ENCODE measurements around the gene NTRK3. TPM values are rescaled to one million over a fixed set of nuclear protein-coding genes. Genes with fewer than 3 reads are reported as not detected.
"Not testable (repeated sequence)": the region's sequence is repeated elsewhere in the genome, so short reads cannot be mapped to it uniquely, and the experiment has no call there.

The NTRK3 gene
- total RNA-seq, 1 donor from 2014 or later, result 6.4 TPM

DNA sequence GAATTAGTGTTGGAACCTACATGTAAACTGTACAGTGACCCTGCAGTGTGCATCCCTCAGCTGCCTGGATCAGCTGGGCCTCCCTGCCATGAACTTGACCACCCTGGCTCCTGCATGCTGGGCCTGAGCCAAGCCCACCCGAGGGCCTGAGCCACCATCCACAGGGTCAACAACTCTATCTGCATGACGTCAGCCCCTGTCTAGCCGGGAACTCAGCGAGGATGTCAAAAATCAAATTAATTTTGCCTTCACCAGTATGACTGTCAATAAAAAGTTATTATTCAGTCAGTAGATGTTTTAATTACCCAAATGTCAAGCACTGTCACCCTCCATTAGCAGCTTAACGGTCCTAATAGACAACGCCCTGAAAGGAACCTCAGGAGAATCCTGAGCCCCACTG is 181.4 kb downstream of the NTRK3 start:
- DNase-seq (ENCODE audit: low spot score), result no peak
- Mint-ChIP-seq H3K4me3 (ENCODE audit: unreplicated experiment) (no peak overlapping the region), H3K27ac (ENCODE audit: unreplicated experiment) (no peak overlapping the region), H3K4me1 (ENCODE audit: unreplicated experiment) (peaks cover 12% of the 10 kb centered on the region), H3K36me3 (ENCODE audit: low read depth, unreplicated experiment) (no peaks in the 10 kb centered on the region), H3K9me3 (ENCODE audit: unreplicated experiment) (no peaks in the 10 kb centered on the region), H3K27me3 (ENCODE audit: unreplicated experiment) (peaks cover 7% of the 10 kb centered on the region)
- TF ChIP-seq, protein P1, sequence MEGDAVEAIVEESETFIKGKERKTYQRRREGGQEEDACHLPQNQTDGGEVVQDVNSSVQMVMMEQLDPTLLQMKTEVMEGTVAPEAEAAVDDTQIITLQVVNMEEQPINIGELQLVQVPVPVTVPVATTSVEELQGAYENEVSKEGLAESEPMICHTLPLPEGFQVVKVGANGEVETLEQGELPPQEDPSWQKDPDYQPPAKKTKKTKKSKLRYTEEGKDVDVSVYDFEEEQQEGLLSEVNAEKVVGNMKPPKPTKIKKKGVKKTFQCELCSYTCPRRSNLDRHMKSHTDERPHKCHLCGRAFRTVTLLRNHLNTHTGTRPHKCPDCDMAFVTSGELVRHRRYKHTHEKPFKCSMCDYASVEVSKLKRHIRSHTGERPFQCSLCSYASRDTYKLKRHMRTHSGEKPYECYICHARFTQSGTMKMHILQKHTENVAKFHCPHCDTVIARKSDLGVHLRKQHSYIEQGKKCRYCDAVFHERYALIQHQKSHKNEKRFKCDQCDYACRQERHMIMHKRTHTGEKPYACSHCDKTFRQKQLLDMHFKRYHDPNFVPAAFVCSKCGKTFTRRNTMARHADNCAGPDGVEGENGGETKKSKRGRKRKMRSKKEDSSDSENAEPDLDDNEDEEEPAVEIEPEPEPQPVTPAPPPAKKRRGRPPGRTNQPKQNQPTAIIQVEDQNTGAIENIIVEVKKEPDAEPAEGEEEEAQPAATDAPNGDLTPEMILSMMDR (IDR thresholded peaks at IDR 0.05; ENCODE audit: unreplicated experiment), result no peak

DNA sequence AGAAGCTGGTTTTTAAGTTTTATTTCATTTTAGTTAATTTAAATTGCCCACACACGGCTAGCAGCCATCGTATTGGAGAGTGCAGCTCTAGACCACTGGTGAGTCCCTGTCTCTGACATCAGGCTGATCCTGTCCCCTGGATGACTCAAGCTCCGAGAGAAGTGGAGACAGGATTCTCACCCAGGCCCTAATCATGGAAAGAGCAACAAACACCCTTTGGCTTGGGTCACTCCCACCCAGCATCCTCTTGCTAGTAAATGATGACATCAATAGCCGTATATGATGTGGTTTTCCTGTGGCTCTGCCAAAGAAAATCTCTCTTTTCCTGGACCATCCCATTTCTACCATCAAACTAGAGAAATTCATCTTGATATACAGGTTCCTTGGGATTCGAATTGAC is 182.2 kb downstream of the NTRK3 start:
- TF ChIP-seq, protein P1 (IDR thresholded peaks at IDR 0.05; ENCODE audit: unreplicated experiment), result no peak
- Mint-ChIP-seq H3K27me3 (ENCODE audit: unreplicated experiment) (peaks cover 7% of the 10 kb centered on the region), H3K4me3 (ENCODE audit: unreplicated experiment) (no peak overlapping the region), H3K9me3 (ENCODE audit: unreplicated experiment) (no peaks in the 10 kb centered on the region), H3K27ac (ENCODE audit: unreplicated experiment) (no peak overlapping the region), H3K4me1 (ENCODE audit: unreplicated experiment) (peaks cover 13% of the 10 kb centered on the region), H3K36me3 (ENCODE audit: low read depth, unreplicated experiment) (no peaks in the 10 kb centered on the region)
- no peak for DNase-seq (ENCODE audit: low spot score)

DNA sequence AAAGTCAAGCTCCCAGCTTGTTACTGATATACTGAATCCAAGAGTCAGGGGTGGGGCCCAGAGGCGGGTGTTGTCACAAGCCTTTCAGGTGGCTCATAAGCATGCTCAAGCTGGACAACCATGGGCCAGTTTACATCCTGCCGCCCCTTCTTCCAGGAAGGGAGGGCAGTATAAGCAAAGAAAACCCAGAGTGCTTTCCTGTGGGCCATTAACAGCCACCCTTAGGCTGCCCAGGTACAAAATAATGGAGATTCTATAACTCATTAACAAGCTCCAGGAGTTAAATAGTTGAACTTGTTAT is 183.2 kb downstream of the NTRK3 start:
- no peak overlapping the region for H3K4me3 Mint-ChIP-seq (ENCODE audit: unreplicated experiment)
- peaks cover 13% of the 10 kb centered on the region for H3K4me1 Mint-ChIP-seq (ENCODE audit: unreplicated experiment)
- TF ChIP-seq, protein P1 (IDR thresholded peaks at IDR 0.05; ENCODE audit: unreplicated experiment), result no peak
- no peaks in the 10 kb centered on the region for H3K36me3 Mint-ChIP-seq (ENCODE audit: low read depth, unreplicated experiment)
- H3K9me3 Mint-ChIP-seq (ENCODE audit: unreplicated experiment), result no peaks in the 10 kb centered on the region
- no peaks in the 10 kb centered on the region for H3K27me3 Mint-ChIP-seq (ENCODE audit: unreplicated experiment)
- H3K27ac Mint-ChIP-seq (ENCODE audit: unreplicated experiment), result no peak overlapping the region
- no peak for DNase-seq (ENCODE audit: low spot score)

DNA sequence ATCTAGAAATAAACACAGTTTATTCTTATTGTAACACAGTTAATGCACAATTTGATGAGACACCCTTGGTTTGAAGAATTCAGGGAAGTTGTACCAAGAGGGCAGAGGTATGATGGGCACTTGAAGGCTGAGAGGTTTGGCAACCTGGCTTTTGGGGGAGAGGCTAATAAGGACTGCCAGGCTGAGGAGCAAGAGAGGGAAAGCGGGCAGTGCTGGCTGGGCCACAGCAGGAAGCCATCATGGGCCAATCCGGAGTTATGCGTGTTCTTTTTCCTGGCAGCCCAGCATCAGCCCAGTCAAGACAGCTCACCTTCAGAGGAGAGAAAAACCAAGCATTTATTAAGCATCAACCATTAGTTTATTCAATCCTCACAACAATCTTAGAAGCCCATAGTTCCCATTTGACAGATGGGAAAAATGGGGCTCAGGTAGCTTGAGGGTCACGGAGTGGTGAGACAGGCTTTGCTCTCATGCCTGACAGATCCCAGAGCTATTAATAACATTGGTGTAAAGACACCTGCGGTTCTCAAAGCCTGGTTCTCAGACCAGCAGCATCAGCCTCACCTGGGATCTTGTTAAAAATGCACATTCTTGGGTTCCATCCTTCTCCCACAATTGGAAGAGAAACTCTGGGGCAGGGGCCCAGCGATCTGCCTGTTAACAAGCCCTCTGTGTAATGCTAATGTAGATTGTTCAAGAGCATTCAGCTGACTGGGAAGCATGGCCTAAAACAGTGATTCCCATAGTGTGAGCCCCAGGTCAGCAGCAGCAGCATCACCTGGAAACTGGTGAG is 183.7 kb downstream of the NTRK3 start:
- Mint-ChIP-seq H3K36me3 (ENCODE audit: low read depth, unreplicated experiment) (no peaks in the 10 kb centered on the region), H3K4me1 (ENCODE audit: unreplicated experiment) (peaks cover 13% of the 10 kb centered on the region), H3K27ac (ENCODE audit: unreplicated experiment) (no peak overlapping the region), H3K9me3 (ENCODE audit: unreplicated experiment) (no peaks in the 10 kb centered on the region), H3K4me3 (ENCODE audit: unreplicated experiment) (no peak overlapping the region), H3K27me3 (ENCODE audit: unreplicated experiment) (no peaks in the 10 kb centered on the region)
- TF ChIP-seq, protein P1 (IDR thresholded peaks at IDR 0.05; ENCODE audit: unreplicated experiment), result no peak
- DNase-seq (ENCODE audit: low spot score), result no peak

DNA sequence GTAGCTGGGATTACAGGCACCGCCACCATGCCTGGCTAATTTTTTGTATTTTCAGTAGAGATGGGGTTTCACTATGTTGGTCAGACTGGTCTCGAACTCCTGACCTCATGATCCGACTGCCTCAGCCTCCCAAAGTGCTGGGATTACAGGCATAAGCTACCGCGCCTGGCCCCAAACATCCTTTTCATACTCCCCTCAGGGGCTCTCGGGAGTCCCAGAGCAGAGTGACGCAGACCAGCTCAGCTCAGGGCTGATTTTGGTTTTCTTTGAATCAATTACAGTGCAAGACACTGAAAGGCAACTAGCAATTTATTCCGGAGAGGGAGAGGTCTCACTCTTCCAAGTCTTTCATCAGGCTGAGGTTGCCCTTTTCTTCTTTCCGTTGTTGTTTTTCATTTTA is 184.4 kb downstream of the NTRK3 start:
- H3K4me1 Mint-ChIP-seq (ENCODE audit: unreplicated experiment), result peaks cover 13% of the 10 kb centered on the region
- H3K36me3 Mint-ChIP-seq (ENCODE audit: low read depth, unreplicated experiment); H3K9me3 Mint-ChIP-seq (ENCODE audit: unreplicated experiment); H3K27me3 Mint-ChIP-seq (ENCODE audit: unreplicated experiment); H3K27ac Mint-ChIP-seq (ENCODE audit: unreplicated experiment); H3K4me3 Mint-ChIP-seq (ENCODE audit: unreplicated experiment); DNase-seq (ENCODE audit: low spot score): not testable (repeated sequence)

Measured in endothelial cell (in vitro differentiated cells).